Fibroblast of mammary gland (primary cell): ENCODE results near the gene THNSL1.
"Not testable (repeated sequence)": the region's sequence is repeated elsewhere in the genome, so short reads cannot be mapped to it uniquely, and the experiment has no call there.

Experiments
- DNase-seq: peaks from one replicate; pipeline ENCODE4 v3.0.0-alpha.2; 2010; ENCODE audit warnings: low read depth
- H3K4me3 ChIP-seq: 2 replicates; pipeline ENCODE4 v1.5.1; 2011; ENCODE audit warnings: low read depth, mild to moderate bottlenecking, low read length, moderate library complexity; ENCODE audit not compliant: control insufficient read depth
- CTCF ChIP-seq: conservative IDR thresholded peaks from 2 replicates; pipeline ENCODE4 v1.5.1; 2011; ENCODE audit warnings: low read depth, low read length, inconsistent platforms; ENCODE audit not compliant: control insufficient read depth, insufficient read depth

The THNSL1 gene

GRCh38 chr10:24993237-24993958 lies 23.0 kb upstream of the THNSL1 start:
- H3K4me3 ChIP-seq, result no peak overlapping the region
- DNase-seq, result no peak
- no peak for TF ChIP-seq CTCF

- DNase-seq, result no peak
- no peak for TF ChIP-seq CTCF
- no peak overlapping the region for H3K4me3 ChIP-seq
Observed at GRCh38 chr10:24995072-24995471, 21.3 kb upstream of the THNSL1 start.

GRCh38 chr10:24998044-24998443 lies 18.4 kb upstream of the THNSL1 start:
- H3K4me3 ChIP-seq, result no peak overlapping the region
- DNase-seq, result no peak
- TF ChIP-seq CTCF, result no peak

- DNase-seq, H3K4me3 ChIP-seq: not testable (repeated sequence)
Observed at GRCh38 chr10:25011591-25011990, 4.8 kb upstream of the THNSL1 start.

- H3K4me3 ChIP-seq, result no peak overlapping the region
- TF ChIP-seq CTCF, result no peak
- no peak for DNase-seq
Observed at GRCh38 chr10:25014579-25014978, 1.8 kb upstream of the THNSL1 start.

GRCh38 chr10:25015828-25016375 lies 510 bp upstream of the THNSL1 start, which contains the start of gene ENKUR:
Gene ENKUR (minus strand): TSS chr10:25016158. CDS start chr10:25015936, 222 bp downstream.
- peak; percentile 92 for DNase-seq
- TF ChIP-seq CTCF, result no peak
- peak within 1 kb of the TSS; percentile 74 for H3K4me3 ChIP-seq

- H3K4me3 ChIP-seq, result peak overlapping the region; percentile 62
- TF ChIP-seq CTCF, result no peak
- DNase-seq, result no peak
Observed at GRCh38 chr10:25017154-25017590, 760 bp downstream of the THNSL1 start.
